HL-60 (cell line): ENCODE results near the gene AGPAT2.

ENCODE experiments used
- GABPA ChIP-seq: IDR thresholded peaks from 2 replicates; pipeline ENCODE4 v1.6.1; 2012; ENCODE audit warnings: low read depth
- POLR2AphosphoS5 ChIP-seq: IDR thresholded peaks from 2 replicates; pipeline ENCODE4 v1.6.1; 2012; ENCODE audit warnings: low read depth
- TF ChIP-seq, protein P1 (sequence below): IDR thresholded peaks from one replicate; pipeline ENCODE4 v1.5.1; 2011; ENCODE audit warnings: low read length, control low read depth, inconsistent platforms; ENCODE audit not compliant: insufficient read depth
- TF ChIP-seq, protein P2 (sequence below): IDR thresholded peaks from 2 replicates; pipeline ENCODE4 v1.6.1; 2012; ENCODE audit warnings: low read depth; ENCODE audit not compliant: insufficient replicate concordance

DNA sequence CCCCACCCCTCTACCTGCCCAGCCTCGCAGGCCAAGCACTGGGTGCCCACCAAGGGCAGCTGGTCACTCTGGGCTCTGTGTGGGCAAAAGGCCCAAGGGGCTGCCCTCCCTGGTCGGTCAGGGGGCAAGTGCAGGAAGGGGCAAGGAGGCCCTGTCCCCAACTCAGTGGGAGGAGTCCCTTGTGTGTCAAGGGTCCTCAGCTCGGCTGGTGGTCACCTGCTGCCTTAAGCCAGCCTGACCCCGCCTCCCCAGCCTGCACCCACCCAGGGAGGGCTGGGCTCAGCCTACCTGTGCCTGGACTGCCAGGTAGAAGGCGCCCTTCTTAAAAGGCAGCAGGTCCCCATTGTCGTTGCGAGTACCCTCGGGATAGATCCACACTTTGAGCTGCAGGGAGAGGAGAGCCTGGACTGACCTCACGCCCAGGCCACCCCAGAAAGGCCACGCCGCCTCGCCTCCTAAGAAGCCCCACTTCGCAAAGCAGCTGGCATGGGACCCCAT, 10.9 kb downstream of the AGPAT2 start:
- TF ChIP-seq, protein P1, sequence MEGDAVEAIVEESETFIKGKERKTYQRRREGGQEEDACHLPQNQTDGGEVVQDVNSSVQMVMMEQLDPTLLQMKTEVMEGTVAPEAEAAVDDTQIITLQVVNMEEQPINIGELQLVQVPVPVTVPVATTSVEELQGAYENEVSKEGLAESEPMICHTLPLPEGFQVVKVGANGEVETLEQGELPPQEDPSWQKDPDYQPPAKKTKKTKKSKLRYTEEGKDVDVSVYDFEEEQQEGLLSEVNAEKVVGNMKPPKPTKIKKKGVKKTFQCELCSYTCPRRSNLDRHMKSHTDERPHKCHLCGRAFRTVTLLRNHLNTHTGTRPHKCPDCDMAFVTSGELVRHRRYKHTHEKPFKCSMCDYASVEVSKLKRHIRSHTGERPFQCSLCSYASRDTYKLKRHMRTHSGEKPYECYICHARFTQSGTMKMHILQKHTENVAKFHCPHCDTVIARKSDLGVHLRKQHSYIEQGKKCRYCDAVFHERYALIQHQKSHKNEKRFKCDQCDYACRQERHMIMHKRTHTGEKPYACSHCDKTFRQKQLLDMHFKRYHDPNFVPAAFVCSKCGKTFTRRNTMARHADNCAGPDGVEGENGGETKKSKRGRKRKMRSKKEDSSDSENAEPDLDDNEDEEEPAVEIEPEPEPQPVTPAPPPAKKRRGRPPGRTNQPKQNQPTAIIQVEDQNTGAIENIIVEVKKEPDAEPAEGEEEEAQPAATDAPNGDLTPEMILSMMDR: no peak
- TF ChIP-seq, protein P2, sequence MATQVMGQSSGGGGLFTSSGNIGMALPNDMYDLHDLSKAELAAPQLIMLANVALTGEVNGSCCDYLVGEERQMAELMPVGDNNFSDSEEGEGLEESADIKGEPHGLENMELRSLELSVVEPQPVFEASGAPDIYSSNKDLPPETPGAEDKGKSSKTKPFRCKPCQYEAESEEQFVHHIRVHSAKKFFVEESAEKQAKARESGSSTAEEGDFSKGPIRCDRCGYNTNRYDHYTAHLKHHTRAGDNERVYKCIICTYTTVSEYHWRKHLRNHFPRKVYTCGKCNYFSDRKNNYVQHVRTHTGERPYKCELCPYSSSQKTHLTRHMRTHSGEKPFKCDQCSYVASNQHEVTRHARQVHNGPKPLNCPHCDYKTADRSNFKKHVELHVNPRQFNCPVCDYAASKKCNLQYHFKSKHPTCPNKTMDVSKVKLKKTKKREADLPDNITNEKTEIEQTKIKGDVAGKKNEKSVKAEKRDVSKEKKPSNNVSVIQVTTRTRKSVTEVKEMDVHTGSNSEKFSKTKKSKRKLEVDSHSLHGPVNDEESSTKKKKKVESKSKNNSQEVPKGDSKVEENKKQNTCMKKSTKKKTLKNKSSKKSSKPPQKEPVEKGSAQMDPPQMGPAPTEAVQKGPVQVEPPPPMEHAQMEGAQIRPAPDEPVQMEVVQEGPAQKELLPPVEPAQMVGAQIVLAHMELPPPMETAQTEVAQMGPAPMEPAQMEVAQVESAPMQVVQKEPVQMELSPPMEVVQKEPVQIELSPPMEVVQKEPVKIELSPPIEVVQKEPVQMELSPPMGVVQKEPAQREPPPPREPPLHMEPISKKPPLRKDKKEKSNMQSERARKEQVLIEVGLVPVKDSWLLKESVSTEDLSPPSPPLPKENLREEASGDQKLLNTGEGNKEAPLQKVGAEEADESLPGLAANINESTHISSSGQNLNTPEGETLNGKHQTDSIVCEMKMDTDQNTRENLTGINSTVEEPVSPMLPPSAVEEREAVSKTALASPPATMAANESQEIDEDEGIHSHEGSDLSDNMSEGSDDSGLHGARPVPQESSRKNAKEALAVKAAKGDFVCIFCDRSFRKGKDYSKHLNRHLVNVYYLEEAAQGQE: no peak
- no peak for TF ChIP-seq POLR2AphosphoS5
- no peak for TF ChIP-seq GABPA
